Caco-2 (cell line): ENCODE measurements around the gene GPN1. TPM values are rescaled to one million over a fixed set of nuclear protein-coding genes. Genes with fewer than 3 reads are reported as not detected.
A peak's percentile ranks its signal among the peaks of the same experiment; 100 is the strongest.
"Not testable (repeated sequence)": the region's sequence is repeated elsewhere in the genome, so short reads cannot be mapped to it uniquely, and the experiment has no call there.

ENCODE experiments used
- BruUV-seq: library from RNA; stranded (reverse); fragments of 400-500 nt; replicated peaks from 2 replicates; lab custom pipeline; 2021; lab: Mats Ljungman, UMichigan
- CTCF ChIA-PET: fragments of 300-600 bp; sonication (Branson Sonifier 250); formaldehyde crosslinking; loops from one replicate; lab custom pipeline; 2022; ENCODE audit warnings: antibody characterized with exemption; lab: Charles Lee
- POLR2A ChIA-PET: fragments of 300-600 bp; sonication (Branson Sonifier 250); formaldehyde crosslinking; loops from one replicate; lab custom pipeline; 2022; ENCODE audit warnings: antibody characterized with exemption; lab: Charles Lee
- DNase-seq, 2 experiments: peaks; one replicate each; pipeline versions ENCODE4 v3.0.0 to v3.0.0-alpha.2; 2020 to 2022
- H3K27me3 ChIP-seq: replicated peaks from 2 replicates; pipeline ENCODE4 v1.6.0; 2011; ENCODE audit warnings: low read length; ENCODE audit not compliant: control insufficient read depth, insufficient read depth
- H3K36me3 ChIP-seq: 2 replicates; pipeline ENCODE4 v1.5.1; 2011; ENCODE audit warnings: low read length; ENCODE audit not compliant: control insufficient read depth, insufficient read depth
- H3K4me1 ChIP-seq: fragments of 250-450 bp; sonication (Bioruptor Pico); 2 replicates; pipeline ENCODE4 v1.5.1; 2020; ENCODE audit warnings: mild to moderate bottlenecking
- H3K4me3 ChIP-seq: 2 replicates; pipeline ENCODE4 v1.5.1; 2011; ENCODE audit warnings: low read depth, mild to moderate bottlenecking, control low read depth, low read length
- H3K9me3 ChIP-seq: fragments of 250-450 bp; sonication (Bioruptor Pico); 2 replicates; pipeline ENCODE4 v1.5.1; 2020; ENCODE audit warnings: mild to moderate bottlenecking, moderate library complexity
- H3K27ac Mint-ChIP-seq: one replicate; pipeline ENCODE4 v1.8.0; 2022; ENCODE audit warnings: mixed read lengths; ENCODE audit not compliant: unreplicated experiment
- H3K27me3 Mint-ChIP-seq: one replicate; pipeline ENCODE4 v1.8.0; 2022; ENCODE audit warnings: mixed read lengths; ENCODE audit not compliant: insufficient read depth, unreplicated experiment
- H3K36me3 Mint-ChIP-seq: one replicate; pipeline ENCODE4 v1.8.0; 2022; ENCODE audit warnings: mild to moderate bottlenecking, mixed read lengths; ENCODE audit not compliant: insufficient read depth, unreplicated experiment
- H3K4me1 Mint-ChIP-seq: one replicate; pipeline ENCODE4 v1.8.0; 2022; ENCODE audit warnings: low read depth, mixed read lengths; ENCODE audit not compliant: unreplicated experiment
- H3K4me3 Mint-ChIP-seq: one replicate; pipeline ENCODE4 v1.8.0; 2022; ENCODE audit warnings: mild to moderate bottlenecking, moderate library complexity, mixed read lengths; ENCODE audit not compliant: unreplicated experiment
- H3K9me3 Mint-ChIP-seq: one replicate; pipeline ENCODE4 v1.8.0; 2022; ENCODE audit warnings: mixed read lengths; ENCODE audit not compliant: unreplicated experiment
- CTCF ChIP-seq, 2 experiments: fragments of 200-600 bp in 1 of 2; IDR thresholded peaks; 1 replicate in 1 of 2; 2 replicates in 1 of 2; pipeline versions ENCODE4 v1.5.1 to v1.8.0; 2011 to 2022; ENCODE audit warnings: antibody characterized with exemption in 1 of 2, control low read depth in 1 of 2, inconsistent platforms in 1 of 2, low read depth in 1 of 2, low read length in 1 of 2, mild to moderate bottlenecking in 1 of 2, moderate library complexity in 1 of 2; ENCODE audit not compliant: insufficient read depth in 1 of 2, severe bottlenecking in 1 of 2, unreplicated experiment in 1 of 2
- intact Hi-C: fragments of 100-400 bp; cut with micrococcal nuclease; formaldehyde crosslinking; loops from one replicate; pipeline ENCODE4 v1.10.0; 2022; ENCODE audit not compliant: unreplicated experiment
- total RNA-seq: library from RNA; stranded (reverse); gene quantifications from 2 replicates; pipeline ENCODE4 v1.2.3, GENCODE V29; 2022

Gene GPN1
- total RNA-seq, 1 experiment from 2014 or later = 60.9 TPM

- no TSS peak for BruUV-seq
- H3K27me3 Mint-ChIP-seq = no peaks in the 10 kb centered on the region
- no peaks in the 10 kb centered on the region for H3K4me1 Mint-ChIP-seq
- H3K4me3 Mint-ChIP-seq = no peak overlapping the region
- POLR2A ChIA-PET = no interaction called here
- H3K9me3 Mint-ChIP-seq = no peaks in the 10 kb centered on the region
- CTCF ChIA-PET = interaction anchor here (0.9 kb wide), 1 partner anchor 9 kb away, joined by 3 read pairs; no protein-coding TSS in a partner anchor
- H3K9me3 ChIP-seq = no peaks in the 10 kb centered on the region
- H3K4me1 ChIP-seq = no peaks in the 10 kb centered on the region
- H3K36me3 Mint-ChIP-seq = peaks cover 72% of the 10 kb centered on the region
- H3K27me3 ChIP-seq = no peaks in the 10 kb centered on the region
- intact Hi-C loops = no loop called here
- H3K27ac Mint-ChIP-seq = no peak overlapping the region
- TF ChIP-seq CTCF (IDR thresholded peaks at IDR 0.05; ENCODE audit: insufficient read depth in 1 of 2, low read depth in 1 of 2, low read length in 1 of 2, severe bottlenecking in 1 of 2, unreplicated experiment in 1 of 2) = no peak
- no peaks in the 10 kb centered on the region for H3K36me3 ChIP-seq
- DNase-seq = no peak
- H3K4me3 ChIP-seq = no peak overlapping the region
Observed at GRCh38 chr2:27672723-27673486, 44.1 kb downstream of the GPN1 start.

- H3K36me3 Mint-ChIP-seq = peaks cover 56% of the 10 kb centered on the region
- Histone ChIP-seq H3K27me3 (no peaks in the 10 kb centered on the region), H3K9me3 (no peaks in the 10 kb centered on the region), H3K36me3 (no peaks in the 10 kb centered on the region), H3K4me1 (peaks cover 28% of the 10 kb centered on the region), H3K4me3 (no peak overlapping the region)
- peaks cover 14% of the 10 kb centered on the region for H3K4me1 Mint-ChIP-seq
- H3K27me3 Mint-ChIP-seq = no peaks in the 10 kb centered on the region
- ChIA-PET POLR2A (interaction anchor here (2.3 kb wide), 1 partner anchor 17 kb away, joined by 8 read pairs; the partner anchor contains the start of genes SLC4A1AP and SUPT7L), CTCF (no interaction called here)
- intact Hi-C loops = no loop called here
- no peak for TF ChIP-seq CTCF (IDR thresholded peaks at IDR 0.05; ENCODE audit: insufficient read depth in 1 of 2, low read depth in 1 of 2, low read length in 1 of 2, severe bottlenecking in 1 of 2, unreplicated experiment in 1 of 2)
- H3K9me3 Mint-ChIP-seq = no peaks in the 10 kb centered on the region
- no peak overlapping the region for H3K27ac Mint-ChIP-seq
- no peak for DNase-seq
- H3K4me3 Mint-ChIP-seq = no peak overlapping the region
- no TSS peak for BruUV-seq
Observed at GRCh38 chr2:27680571-27680970, 51.7 kb downstream of the GPN1 start.

GRCh38 chr2:27681841-27682240 is 53.0 kb downstream of the GPN1 start:
- H3K9me3 ChIP-seq = no peaks in the 10 kb centered on the region
- H3K4me3 Mint-ChIP-seq = no peak overlapping the region
- no peaks in the 10 kb centered on the region for H3K36me3 ChIP-seq
- ChIA-PET CTCF (interaction anchor here (0.6 to 3.7 kb wide), 6 partner anchors 9 to 274 kb away, joined by 3 to 29 read pairs (median 4); no protein-coding TSS in a partner anchor), POLR2A (interaction anchor here (0.6 to 2.3 kb wide), 3 partner anchors 18 to 72 kb away, joined by 3 to 8 read pairs (median 4); partner anchors contain the start of genes SLC4A1AP and SUPT7L)
- intact Hi-C loops = no loop called here
- DNase-seq = peak in 1 of 2 experiments; percentile 26
- peaks cover 14% of the 10 kb centered on the region for H3K4me1 Mint-ChIP-seq
- no peaks in the 10 kb centered on the region for H3K27me3 ChIP-seq
- no peak overlapping the region for H3K4me3 ChIP-seq
- H3K27me3 Mint-ChIP-seq = no peaks in the 10 kb centered on the region
- no peaks in the 10 kb centered on the region for H3K9me3 Mint-ChIP-seq
- H3K27ac Mint-ChIP-seq = peak overlapping the region; percentile 71
- no peak for TF ChIP-seq CTCF (IDR thresholded peaks at IDR 0.05; ENCODE audit: insufficient read depth in 1 of 2, low read depth in 1 of 2, low read length in 1 of 2, severe bottlenecking in 1 of 2, unreplicated experiment in 1 of 2)
- peaks cover 28% of the 10 kb centered on the region for H3K4me1 ChIP-seq
- BruUV-seq = no TSS peak
- H3K36me3 Mint-ChIP-seq = peaks cover 60% of the 10 kb centered on the region

GRCh38 chr2:27682334-27682771 is 53.5 kb downstream of the GPN1 start:
- H3K4me3 Mint-ChIP-seq, intact Hi-C loops, H3K4me3 ChIP-seq, H3K36me3 ChIP-seq, H3K27me3 ChIP-seq, DNase-seq, H3K9me3 ChIP-seq, H3K9me3 Mint-ChIP-seq, H3K27me3 Mint-ChIP-seq: not testable (repeated sequence)
- ChIA-PET POLR2A (interaction anchor here (0.6 to 2.3 kb wide), 5 partner anchors 18 to 93 kb away, joined by 3 to 8 read pairs (median 4); partner anchors contain the start of genes SLC4A1AP and SUPT7L), CTCF (interaction anchor here (0.7 to 3.7 kb wide), 7 partner anchors 9 to 283 kb away, joined by 3 to 29 read pairs (median 5); partner anchors contain the start of genes SLC4A1AP and SUPT7L)
- peaks cover 28% of the 10 kb centered on the region for H3K4me1 ChIP-seq
- H3K27ac Mint-ChIP-seq = peak overlapping the region; percentile 71
- peaks cover 14% of the 10 kb centered on the region for H3K4me1 Mint-ChIP-seq
- TSS peak; percentile 28 for BruUV-seq
- H3K36me3 Mint-ChIP-seq = peaks cover 58% of the 10 kb centered on the region
